GM19468 (cell line): Measurements from ENCODE around the gene LTV1.
"Not testable (repeated sequence)": the region's sequence is repeated elsewhere in the genome, so short reads cannot be mapped to it uniquely, and the experiment has no call there.

Experiments
- ATAC-seq: cut with Tn5 transposase; IDR thresholded peaks from one replicate; pipeline ENCODE4 v1.9.1; 2021; ENCODE audit warnings: mild to moderate bottlenecking, moderate library complexity, moderate number of reproducible peaks; ENCODE audit not compliant: unreplicated experiment; ENCODE audit errors: extremely low read depth

The LTV1 gene

GRCh38 chr6:143842902-143843676, at the start of gene LTV1:
Gene LTV1, plus strand, starts transcription at chr6:143843338. Its CDS starts 140 bp downstream, at chr6:143843478.
- peak; percentile 99 for ATAC-seq

- not testable (repeated sequence) for ATAC-seq
These were observed 46.6 kb upstream of the LTV1 start for GRCh38 chr6:143796551-143796950.

- not testable (repeated sequence) for ATAC-seq
These were observed 44.7 kb upstream of the LTV1 start for GRCh38 chr6:143798487-143798886.

GRCh38 chr6:143802833-143803565, 40.1 kb upstream of the LTV1 start:
- ATAC-seq, result no peak

- no peak for ATAC-seq
These were observed 39.2 kb upstream of the LTV1 start for GRCh38 chr6:143803769-143804568.

- no peak for ATAC-seq
These were observed 38.3 kb upstream of the LTV1 start for GRCh38 chr6:143804835-143805239.

GRCh38 chr6:143806282-143807102, 36.6 kb upstream of the LTV1 start:
- no peak for ATAC-seq

GRCh38 chr6:143807103-143807772, 35.9 kb upstream of the LTV1 start:
- no peak for ATAC-seq

- ATAC-seq, result no peak
These were observed 32.4 kb upstream of the LTV1 start for GRCh38 chr6:143810745-143811144.

GRCh38 chr6:143811501-143812157, 31.5 kb upstream of the LTV1 start:
- ATAC-seq, result no peak

GRCh38 chr6:143817621-143818020, 25.5 kb upstream of the LTV1 start:
- ATAC-seq, result no peak

GRCh38 chr6:143821359-143821758, 21.8 kb upstream of the LTV1 start:
- no peak for ATAC-seq

GRCh38 chr6:143822584-143823024, 20.5 kb upstream of the LTV1 start:
- ATAC-seq, result no peak

- no peak for ATAC-seq
These were observed 19.6 kb upstream of the LTV1 start for GRCh38 chr6:143823548-143823947.

- no peak for ATAC-seq
These were observed 14.6 kb upstream of the LTV1 start for GRCh38 chr6:143828572-143828971.

- no peak for ATAC-seq
These were observed 7.0 kb upstream of the LTV1 start for GRCh38 chr6:143836150-143836549.

GRCh38 chr6:143838395-143838794, 4.7 kb upstream of the LTV1 start:
- ATAC-seq, result no peak

GRCh38 chr6:143839196-143839595, 3.9 kb upstream of the LTV1 start:
- ATAC-seq, result no peak
